NB4 (cell line): ENCODE data around the gene UBALD1.
A peak's percentile ranks its signal among the peaks of the same experiment; 100 is the strongest.

Experiments used
- POLR2A ChIP-seq: IDR thresholded peaks from 2 replicates; pipeline ENCODE4 v1.6.1; 2011; ENCODE audit warnings: mild to moderate bottlenecking; ENCODE audit not compliant: insufficient read length; ENCODE audit errors: extremely low read depth
- TF ChIP-seq, protein P1 (sequence below): IDR thresholded peaks from one replicate; pipeline ENCODE4 v1.5.1; 2012; ENCODE audit warnings: low read depth, low read length

GRCh38 chr16:4624827-4625559 lies 10.3 kb upstream of the UBALD1 start:
- TF ChIP-seq, protein P1, sequence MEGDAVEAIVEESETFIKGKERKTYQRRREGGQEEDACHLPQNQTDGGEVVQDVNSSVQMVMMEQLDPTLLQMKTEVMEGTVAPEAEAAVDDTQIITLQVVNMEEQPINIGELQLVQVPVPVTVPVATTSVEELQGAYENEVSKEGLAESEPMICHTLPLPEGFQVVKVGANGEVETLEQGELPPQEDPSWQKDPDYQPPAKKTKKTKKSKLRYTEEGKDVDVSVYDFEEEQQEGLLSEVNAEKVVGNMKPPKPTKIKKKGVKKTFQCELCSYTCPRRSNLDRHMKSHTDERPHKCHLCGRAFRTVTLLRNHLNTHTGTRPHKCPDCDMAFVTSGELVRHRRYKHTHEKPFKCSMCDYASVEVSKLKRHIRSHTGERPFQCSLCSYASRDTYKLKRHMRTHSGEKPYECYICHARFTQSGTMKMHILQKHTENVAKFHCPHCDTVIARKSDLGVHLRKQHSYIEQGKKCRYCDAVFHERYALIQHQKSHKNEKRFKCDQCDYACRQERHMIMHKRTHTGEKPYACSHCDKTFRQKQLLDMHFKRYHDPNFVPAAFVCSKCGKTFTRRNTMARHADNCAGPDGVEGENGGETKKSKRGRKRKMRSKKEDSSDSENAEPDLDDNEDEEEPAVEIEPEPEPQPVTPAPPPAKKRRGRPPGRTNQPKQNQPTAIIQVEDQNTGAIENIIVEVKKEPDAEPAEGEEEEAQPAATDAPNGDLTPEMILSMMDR, result no peak
- peak; percentile 68 for TF ChIP-seq POLR2A
